Measurements from ENCODE around the gene JAGN1. TPM values are rescaled to one million over a fixed set of nuclear protein-coding genes. Genes with fewer than 3 reads are reported as not detected.

Gene JAGN1
- total RNA-seq, 4 donors from 2014 or later: 22.0 to 80.6 (median 35.8) TPM

DNA sequence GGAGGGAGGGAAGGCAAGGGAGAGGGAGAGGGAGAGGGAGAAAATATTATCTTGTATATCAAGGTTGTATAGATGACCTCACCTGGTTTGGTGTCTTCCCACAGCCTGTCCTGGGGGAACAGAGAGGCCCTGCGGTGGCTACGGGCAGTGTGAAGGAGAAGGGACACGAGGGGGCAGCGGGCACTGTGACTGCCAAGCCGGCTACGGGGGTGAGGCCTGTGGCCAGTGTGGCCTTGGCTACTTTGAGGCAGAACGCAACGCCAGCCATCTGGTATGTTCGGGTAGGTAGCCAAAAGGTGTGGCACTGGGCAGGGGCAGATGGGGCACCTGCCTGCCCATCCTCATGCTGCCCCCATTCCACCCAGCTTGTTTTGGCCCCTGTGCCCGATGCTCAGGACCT is 50.3 kb downstream of the JAGN1 start:
- Histone ChIP-seq H3K36me3 (no peaks in the 10 kb centered on the region), H3K9me3 (no peaks in the 10 kb centered on the region), H3K27ac (no peak overlapping the region), H3K4me1 (peaks cover 0 to 3% of the 10 kb centered on the region in 2 donors), H3K27me3 (no peaks in the 10 kb centered on the region), H3K4me3 (no peak overlapping the region)
- no peak for DNase-seq
- intact Hi-C loops (cut with DNase I; ENCODE audit: low total_unique reads): no loop called here
- TF ChIP-seq POLR2A (IDR thresholded peaks at IDR 0.05): no peak
- TF ChIP-seq, protein P1, sequence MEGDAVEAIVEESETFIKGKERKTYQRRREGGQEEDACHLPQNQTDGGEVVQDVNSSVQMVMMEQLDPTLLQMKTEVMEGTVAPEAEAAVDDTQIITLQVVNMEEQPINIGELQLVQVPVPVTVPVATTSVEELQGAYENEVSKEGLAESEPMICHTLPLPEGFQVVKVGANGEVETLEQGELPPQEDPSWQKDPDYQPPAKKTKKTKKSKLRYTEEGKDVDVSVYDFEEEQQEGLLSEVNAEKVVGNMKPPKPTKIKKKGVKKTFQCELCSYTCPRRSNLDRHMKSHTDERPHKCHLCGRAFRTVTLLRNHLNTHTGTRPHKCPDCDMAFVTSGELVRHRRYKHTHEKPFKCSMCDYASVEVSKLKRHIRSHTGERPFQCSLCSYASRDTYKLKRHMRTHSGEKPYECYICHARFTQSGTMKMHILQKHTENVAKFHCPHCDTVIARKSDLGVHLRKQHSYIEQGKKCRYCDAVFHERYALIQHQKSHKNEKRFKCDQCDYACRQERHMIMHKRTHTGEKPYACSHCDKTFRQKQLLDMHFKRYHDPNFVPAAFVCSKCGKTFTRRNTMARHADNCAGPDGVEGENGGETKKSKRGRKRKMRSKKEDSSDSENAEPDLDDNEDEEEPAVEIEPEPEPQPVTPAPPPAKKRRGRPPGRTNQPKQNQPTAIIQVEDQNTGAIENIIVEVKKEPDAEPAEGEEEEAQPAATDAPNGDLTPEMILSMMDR (IDR thresholded peaks at IDR 0.05): no peak

GRCh38 chr3:9942164-9942563 is 51.8 kb downstream of the JAGN1 start:
- no peaks in the 10 kb centered on the region for H3K36me3 ChIP-seq
- H3K27ac ChIP-seq: no peak overlapping the region
- no peaks in the 10 kb centered on the region for H3K9me3 ChIP-seq
- no peaks in the 10 kb centered on the region for H3K4me1 ChIP-seq
- no peaks in the 10 kb centered on the region for H3K27me3 ChIP-seq
- intact Hi-C loops (cut with DNase I; ENCODE audit: low total_unique reads): no loop called here
- H3K4me3 ChIP-seq: no peak overlapping the region
- no peak for TF ChIP-seq POLR2A (IDR thresholded peaks at IDR 0.05)
- TF ChIP-seq, protein P1 (IDR thresholded peaks at IDR 0.05): no peak
- no peak for DNase-seq

GRCh38 chr3:9942934-9943690 is 52.7 kb downstream of the JAGN1 start:
- Histone ChIP-seq H3K9me3 (no peaks in the 10 kb centered on the region), H3K27me3 (no peaks in the 10 kb centered on the region), H3K4me1 (peaks cover 0 to 7% of the 10 kb centered on the region in 2 donors), H3K36me3 (no peaks in the 10 kb centered on the region), H3K4me3 (no peak overlapping the region), H3K27ac (no peak overlapping the region)
- intact Hi-C loops (cut with DNase I; ENCODE audit: low total_unique reads): no loop called here
- DNase-seq: no peak
- TF ChIP-seq, protein P1 (IDR thresholded peaks at IDR 0.05): no peak
- no peak for TF ChIP-seq POLR2A (IDR thresholded peaks at IDR 0.05)

Small RNAs within 50 kb of the gene (small RNA-seq; reads per million reads assigned to genes)
- not detected for gene RNU6-882P

Other genes starting within 250 kb of the JAGN1 start
- gene MTMR14, start 241.1 kb upstream of the JAGN1 start, total RNA-seq: 10 to 100 TPM; 11.8 to 32.4 (median 22.2) TPM
- not detected for gene CPNE9, start 186.8 kb upstream of the JAGN1 start, total RNA-seq
- gene BRPF1, start 158.9 kb upstream of the JAGN1 start, total RNA-seq: 10 to 100 TPM; 10.8 to 36.0 (median 16.7) TPM
- gene OGG1, start 140.7 kb upstream of the JAGN1 start, total RNA-seq: 10 to 100 TPM; 29.8 to 60.7 (median 44.2) TPM
- 10 to 100 TPM; 19.1 to 63.0 (median 56.7) TPM for gene CAMK1, start 120.7 kb upstream of the JAGN1 start, total RNA-seq
- gene TADA3, start 98.1 kb upstream of the JAGN1 start, total RNA-seq: 10 to 100 TPM; 35.9 to 65.4 (median 55.3) TPM
- 100 to 1,000 TPM in 3 of 4 donors, 10 to 100 TPM in 1; 44.7 to 176 (median 142) TPM for gene ARPC4, start 97.5 kb upstream of the JAGN1 start, total RNA-seq
- gene TTLL3, start 80.3 kb upstream of the JAGN1 start, total RNA-seq: 100 to 1,000 TPM in 1 of 4 donors, 10 to 100 TPM in 3; 67.1 to 349 (median 83.7) TPM
- 10 to 100 TPM in 3 of 4 donors, 1 to 10 TPM in 1; 9.7 to 35.8 (median 26.9) TPM for gene RPUSD3, start 46.6 kb upstream of the JAGN1 start, total RNA-seq
- gene CIDEC, start 10.4 kb upstream of the JAGN1 start, total RNA-seq: 1 to 10 TPM in 1 of 4 donors, under 1 TPM in 1, not detected in 2; 0.26 to 1.1 TPM
- 10 to 100 TPM in 1 of 4 donors, 1 to 10 TPM in 2, under 1 TPM in 1; 0.26 to 10.7 (median 5.0) TPM for gene IL17RE, start 12.2 kb downstream of the JAGN1 start, total RNA-seq
- gene IL17RC, start 26.5 kb downstream of the JAGN1 start, total RNA-seq: 10 to 100 TPM in 3 of 4 donors, 1 to 10 TPM in 1; 9.7 to 63.7 (median 33.9) TPM
- 10 to 100 TPM; 20.4 to 38.8 (median 29.1) TPM for gene CRELD1, start 43.2 kb downstream of the JAGN1 start, total RNA-seq
- gene PRRT3, start 61.8 kb downstream of the JAGN1 start, total RNA-seq: 1 to 10 TPM in 3 of 4 donors, under 1 TPM in 1; 0.51 to 8.2 (median 2.2) TPM
- gene EMC3, start 96.2 kb downstream of the JAGN1 start, total RNA-seq: 100 to 1,000 TPM in 1 of 4 donors, 10 to 100 TPM in 2, 1 to 10 TPM in 1; 9.1 to 162 (median 44.0) TPM
- 10 to 100 TPM in 1 of 4 donors, 1 to 10 TPM in 2, not detected in 1; 3.0 to 17.7 (median 3.6) TPM for gene FANCD2, start 135.8 kb downstream of the JAGN1 start, total RNA-seq
- gene FANCD2OS, start 217.6 kb downstream of the JAGN1 start, total RNA-seq: not detected
- 100 to 1,000 TPM in 3 of 4 donors, 10 to 100 TPM in 1; 89.1 to 145 (median 117) TPM for gene BRK1, start 225.1 kb downstream of the JAGN1 start, total RNA-seq

All from uterus (tissue), 4 donors.